GM18519 (cell line): Measurements from ENCODE around the gene DYRK3.
"Not testable (repeated sequence)": the region's sequence is repeated elsewhere in the genome, so short reads cannot be mapped to it uniquely, and the experiment has no call there.

Source experiments
- ATAC-seq: cut with Tn5 transposase; IDR thresholded peaks from one replicate; pipeline ENCODE4 v1.9.1; 2021; ENCODE audit warnings: mild to moderate bottlenecking, moderate library complexity; ENCODE audit not compliant: unreplicated experiment, low FRiP score

Gene DYRK3

GRCh38 chr1:206635080-206635977 is at the start of gene DYRK3:
Gene DYRK3, plus strand, starts transcription at chr1:206635536. Its CDS starts 168 bp downstream, at chr1:206635704.
- ATAC-seq: peak; percentile 71

- no peak for ATAC-seq
Measured at GRCh38 chr1:206586501-206587445, 48.6 kb upstream of the DYRK3 start.

DNA sequence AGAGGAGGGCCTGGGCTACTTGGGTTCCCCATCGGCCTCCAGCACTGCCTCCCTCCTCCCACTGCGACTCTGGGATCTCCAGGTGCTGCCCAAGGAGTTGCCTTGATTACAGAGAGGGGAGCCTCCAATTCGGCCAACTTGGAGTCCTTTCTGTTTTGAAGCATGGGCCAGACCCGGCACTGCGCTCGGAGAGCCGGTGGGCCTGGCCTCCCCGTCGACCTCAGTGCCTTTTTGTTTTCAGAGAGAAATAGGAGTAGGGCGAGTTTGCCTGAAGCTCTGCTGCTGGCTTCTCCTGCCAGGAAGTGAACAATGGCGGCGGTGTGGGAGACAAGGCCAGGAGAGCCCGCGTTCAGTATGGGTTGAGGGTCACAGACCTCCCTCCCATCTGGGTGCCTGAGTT is 47.4 kb upstream of the DYRK3 start:
- no peak for ATAC-seq

DNA sequence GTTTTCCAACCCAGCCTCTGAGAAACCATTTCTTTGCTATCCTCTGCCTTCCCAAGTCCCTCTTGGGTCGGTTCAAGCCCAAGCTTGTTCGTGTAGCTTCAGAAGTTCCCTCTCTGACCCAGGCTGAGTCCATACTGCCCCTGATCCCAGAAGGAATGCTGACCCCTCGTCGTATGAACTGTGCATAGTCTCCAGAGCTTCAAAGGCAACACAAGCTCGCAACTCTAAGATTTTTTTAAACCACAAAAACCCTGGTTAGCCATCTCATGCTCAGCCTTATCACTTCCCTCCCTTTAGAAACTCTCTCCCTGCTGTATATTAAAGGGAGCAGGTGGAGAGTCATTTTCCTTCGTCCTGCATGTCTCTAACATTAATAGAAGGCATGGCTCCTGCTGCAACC is 46.8 kb upstream of the DYRK3 start:
- no peak for ATAC-seq

DNA sequence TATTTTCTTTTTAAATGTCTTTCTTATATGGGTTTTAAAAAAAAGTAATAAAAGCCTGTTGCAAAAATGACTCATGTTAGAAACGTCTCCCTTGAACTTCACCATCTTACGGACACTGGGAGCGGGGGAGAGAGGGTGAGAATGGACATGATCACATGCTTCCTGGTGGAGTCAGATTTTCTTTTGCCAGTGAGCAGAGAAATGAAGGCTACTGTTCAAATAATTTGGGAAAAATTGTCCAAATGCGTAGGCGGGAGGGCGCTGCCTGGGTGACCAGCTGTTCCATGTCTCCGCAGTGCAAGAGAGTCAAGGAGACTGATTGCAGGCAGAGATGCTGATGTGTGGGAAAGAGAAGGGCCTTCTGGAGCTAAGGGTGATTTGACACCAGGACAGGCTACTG is 46.1 kb upstream of the DYRK3 start:
- no peak for ATAC-seq

GRCh38 chr1:206590025-206590758 is 45.1 kb upstream of the DYRK3 start:
- ATAC-seq: no peak

DNA sequence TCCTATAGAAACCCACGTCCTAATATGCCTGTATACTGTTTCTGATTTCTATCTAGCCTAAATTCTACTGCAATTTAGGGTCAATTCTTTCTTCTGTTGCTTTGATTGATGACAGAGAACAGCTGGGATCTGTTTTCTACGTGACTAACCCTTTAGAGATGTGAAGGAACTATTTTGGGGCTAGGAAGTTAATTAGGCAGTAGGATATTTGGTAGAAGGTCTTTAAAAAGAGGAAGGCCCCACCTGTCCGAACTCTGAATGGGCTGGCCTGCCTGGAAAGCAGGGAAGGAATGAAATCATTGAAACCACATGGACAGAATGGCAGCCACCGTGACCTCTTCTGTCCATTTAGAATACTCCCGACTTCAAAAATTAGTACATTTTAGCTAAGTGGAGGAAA is 44.1 kb upstream of the DYRK3 start:
- ATAC-seq: no peak

GRCh38 chr1:206591696-206592095 is 43.6 kb upstream of the DYRK3 start:
- no peak for ATAC-seq

DNA sequence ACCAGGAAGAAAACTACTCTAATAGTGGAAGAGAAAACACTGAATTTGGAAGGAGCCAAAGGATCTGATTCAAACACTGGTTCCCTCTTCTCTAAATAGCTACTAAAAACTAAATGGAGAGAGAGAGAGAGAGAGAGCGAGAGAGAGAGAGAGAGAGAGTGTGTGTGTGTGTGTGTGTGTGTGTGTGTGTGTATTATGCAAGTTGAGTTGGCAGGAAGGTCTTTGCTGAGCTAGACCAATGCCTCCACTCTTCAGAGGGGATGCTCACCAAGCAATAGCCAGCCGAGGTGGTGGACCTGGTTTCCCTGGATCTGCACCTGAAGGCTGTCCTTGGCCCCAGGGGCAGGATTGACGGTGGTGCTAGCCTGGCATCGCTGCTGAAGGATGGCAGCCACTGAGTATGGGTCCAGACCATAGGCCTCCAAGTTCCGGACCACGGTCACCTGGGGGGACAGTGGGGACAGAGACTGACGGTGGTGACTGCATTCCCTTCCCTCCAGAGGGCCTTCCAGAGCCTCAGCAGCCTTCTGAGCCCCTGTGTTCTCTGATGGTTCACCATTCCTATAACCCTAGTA is 41.9 kb upstream of the DYRK3 start:
- ATAC-seq: no peak

DNA sequence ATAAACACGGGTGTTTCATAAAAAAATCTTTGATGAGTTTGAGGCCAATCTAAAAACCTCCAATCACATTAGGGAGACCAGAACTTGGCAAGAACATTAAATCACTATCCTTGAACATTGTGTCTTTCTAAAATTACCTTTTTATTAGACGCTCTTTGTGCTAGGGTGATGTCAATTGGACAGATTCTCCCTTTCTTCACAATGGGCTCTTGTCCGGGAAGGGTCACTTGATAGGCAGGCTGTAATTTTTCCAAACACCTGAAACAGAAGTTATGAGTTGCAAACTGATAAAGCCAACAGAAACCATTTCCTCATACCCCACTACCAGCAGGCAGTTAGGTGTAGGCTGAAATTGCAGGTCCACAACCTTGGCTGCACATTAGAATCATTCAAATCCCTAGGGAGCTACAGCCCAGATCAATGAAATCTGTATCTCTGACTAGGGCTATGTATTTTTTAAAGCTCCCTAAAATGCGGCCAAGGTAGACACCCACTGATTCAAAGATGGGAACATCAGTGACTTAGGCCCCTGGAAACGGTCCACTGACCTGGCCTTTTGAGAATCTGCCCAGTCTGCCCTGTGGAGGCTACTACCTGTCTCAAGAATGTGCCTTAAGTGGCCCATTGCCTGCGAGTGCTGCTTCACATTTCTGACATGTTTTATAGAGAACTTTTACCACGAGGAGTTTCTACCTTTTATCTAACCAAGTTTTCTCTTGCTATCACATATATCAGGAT is 39.6 kb upstream of the DYRK3 start:
- ATAC-seq: no peak

DNA sequence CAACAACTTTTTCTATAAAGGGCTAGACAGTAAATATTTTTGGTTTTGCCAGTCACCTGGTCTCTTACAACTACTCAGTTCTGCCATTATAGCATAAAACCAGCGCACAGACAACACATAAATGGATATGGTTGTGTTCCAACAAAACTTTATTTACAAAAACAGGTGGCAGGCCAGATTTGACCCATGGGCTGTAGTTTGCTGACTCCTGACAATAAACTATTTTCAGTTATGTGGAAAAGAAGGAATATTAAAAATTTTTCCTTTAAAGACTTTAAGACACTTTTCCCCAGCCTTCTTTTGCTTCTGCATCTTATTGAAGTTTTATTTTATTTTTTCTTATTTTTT is 39.0 kb upstream of the DYRK3 start:
- no peak for ATAC-seq

GRCh38 chr1:206600527-206600926 is 34.8 kb upstream of the DYRK3 start:
- no peak for ATAC-seq

DNA sequence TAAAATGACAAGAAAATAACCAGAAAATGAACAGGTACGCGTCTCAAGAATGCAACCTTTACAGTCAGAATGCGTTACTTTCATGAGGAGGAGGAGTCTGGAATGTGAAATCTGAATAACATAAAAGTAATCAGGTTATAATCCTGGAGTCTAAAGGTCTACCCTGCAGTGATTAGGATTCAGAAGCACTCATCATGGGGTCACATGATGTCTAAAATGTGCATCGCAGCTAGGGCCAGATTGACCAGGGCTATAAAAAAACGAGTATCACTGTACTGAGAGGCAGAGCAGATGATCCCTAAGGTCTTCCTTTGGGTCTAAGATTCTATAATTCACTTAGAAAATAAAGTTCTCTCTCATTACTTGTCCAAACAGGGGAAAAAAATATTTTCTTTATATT is 30.5 kb upstream of the DYRK3 start:
- ATAC-seq: no peak

DNA sequence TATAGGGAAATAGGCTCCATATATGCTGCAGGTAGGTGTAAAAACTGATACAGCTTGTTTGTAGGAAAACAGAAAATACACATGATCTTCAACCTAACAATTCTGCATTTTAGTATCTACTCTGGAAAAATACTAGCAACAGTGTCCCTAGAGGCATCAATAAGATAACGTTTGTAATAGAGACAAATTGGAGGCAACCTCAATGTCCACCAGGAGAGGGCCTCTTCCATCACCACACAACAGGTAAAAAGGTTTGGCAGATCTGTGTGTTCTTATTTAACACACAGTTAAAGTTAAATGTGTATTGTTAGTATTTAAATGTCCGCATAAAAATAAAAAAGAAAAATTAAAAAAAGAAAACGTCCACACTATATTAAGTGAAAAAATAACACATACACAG is 28.5 kb upstream of the DYRK3 start:
- ATAC-seq: no peak

GRCh38 chr1:206608108-206608698 is 27.1 kb upstream of the DYRK3 start:
- no peak for ATAC-seq

DNA sequence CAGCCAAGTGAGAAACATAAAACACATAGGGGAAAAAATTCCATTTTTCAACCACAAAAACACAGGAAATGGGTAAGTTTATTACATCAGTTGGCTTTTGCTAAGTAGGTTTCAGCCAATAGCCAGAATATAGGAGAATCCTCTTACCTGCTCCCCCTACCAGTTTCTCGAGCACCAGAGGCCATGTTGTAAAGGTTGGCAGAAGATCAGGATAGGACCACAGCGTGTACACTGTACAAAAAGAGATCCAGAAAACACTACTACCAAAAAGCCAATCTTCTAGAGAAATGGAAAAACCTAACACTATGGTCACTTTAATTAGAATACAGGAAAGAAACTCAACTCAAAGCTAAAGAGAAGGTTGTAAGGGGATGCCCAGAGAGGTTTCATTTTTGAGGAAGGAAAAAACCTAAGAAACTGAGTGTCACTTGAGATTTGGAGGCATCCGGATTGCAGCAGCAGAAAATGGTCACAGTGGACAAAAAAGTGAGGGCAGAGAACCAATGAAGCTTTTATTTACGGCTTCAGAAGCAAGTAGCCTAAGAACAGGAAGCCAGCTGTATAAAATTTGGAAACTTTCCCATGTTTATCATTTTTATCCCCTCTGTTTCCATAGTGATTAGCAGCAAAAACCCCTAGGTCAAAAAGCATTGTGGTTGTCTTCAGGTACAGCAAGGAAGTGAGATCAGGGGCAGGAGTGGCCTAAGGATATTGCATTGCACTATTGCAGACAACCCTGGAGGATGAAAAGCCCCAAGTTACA is 25.9 kb upstream of the DYRK3 start:
- no peak for ATAC-seq

DNA sequence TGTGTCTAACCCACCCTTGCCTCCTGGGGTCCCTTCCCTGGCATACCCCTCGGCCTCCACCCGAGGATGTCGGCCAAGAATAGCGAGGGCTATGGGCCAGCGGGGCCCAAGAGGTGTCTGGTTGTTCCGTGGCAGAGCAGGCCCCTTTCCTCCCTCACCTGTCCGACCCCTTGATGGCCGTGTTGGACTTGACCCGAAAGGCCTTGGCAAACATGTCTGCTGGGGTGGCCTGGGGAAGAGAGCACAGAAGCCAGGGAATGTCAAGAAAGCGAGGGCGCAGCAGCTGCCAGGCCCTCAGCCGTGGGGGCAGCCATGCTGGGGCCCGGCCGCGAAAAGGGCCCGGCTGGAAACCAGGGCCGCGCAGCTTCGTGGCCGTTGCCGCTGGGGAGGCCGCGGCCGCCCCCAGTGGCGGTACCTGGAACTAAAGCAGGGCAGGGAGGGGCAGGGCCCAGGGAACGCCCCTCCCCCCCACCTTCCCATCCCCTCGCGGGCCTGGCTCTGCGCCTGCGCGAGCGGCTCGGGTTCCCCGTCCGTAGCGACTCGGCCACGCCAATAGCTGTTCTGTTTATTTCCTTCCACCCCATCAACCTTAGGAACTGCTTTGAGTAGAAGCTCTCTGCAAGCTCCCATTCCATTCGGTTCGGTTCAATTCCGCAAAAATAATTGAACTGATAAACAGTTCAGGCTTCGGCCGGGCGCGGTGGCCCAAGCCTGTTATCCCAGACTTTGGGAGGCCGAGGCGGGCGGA is 23.0 kb upstream of the DYRK3 start, which contains the start of gene EIF2D:
TSS of gene EIF2D (minus strand) at position 337 of the 748 bp plus-strand sequence. CDS start at position 214, 123 bp downstream.
- peak; percentile 59 for ATAC-seq

GRCh38 chr1:206626396-206626795 is 8.9 kb upstream of the DYRK3 start:
- not testable (repeated sequence) for ATAC-seq
